ENCODE measurements around the gene ATAD3A.
"Not testable (repeated sequence)": the region's sequence is repeated elsewhere in the genome, so short reads cannot be mapped to it uniquely, and the experiment has no call there.

The ATAD3A gene

GRCh38 chr1:1490633-1491230, 21.2 kb upstream of the ATAD3A start:
- no peak for DNase-seq

DNA sequence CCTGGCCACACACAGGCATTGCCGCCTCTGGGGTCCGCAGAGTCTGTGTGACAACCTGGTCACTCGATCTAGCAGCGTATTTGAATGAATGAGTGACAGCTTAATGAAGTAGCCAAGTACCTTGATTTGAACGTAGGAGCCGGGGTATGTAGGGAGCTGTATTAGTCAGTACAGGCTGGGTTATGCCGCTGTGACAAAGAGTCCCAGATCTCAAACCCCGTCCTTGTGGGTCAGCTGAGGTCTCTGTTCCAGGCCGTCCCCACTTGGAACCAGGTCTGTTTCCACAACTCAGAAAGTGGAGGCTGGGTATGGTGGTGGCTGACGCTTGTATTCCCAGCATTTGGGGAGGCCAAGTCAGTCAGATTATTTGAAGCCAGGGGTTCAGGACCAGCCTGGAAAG, 20.4 kb upstream of the ATAD3A start:
- DNase-seq = no peak

DNA sequence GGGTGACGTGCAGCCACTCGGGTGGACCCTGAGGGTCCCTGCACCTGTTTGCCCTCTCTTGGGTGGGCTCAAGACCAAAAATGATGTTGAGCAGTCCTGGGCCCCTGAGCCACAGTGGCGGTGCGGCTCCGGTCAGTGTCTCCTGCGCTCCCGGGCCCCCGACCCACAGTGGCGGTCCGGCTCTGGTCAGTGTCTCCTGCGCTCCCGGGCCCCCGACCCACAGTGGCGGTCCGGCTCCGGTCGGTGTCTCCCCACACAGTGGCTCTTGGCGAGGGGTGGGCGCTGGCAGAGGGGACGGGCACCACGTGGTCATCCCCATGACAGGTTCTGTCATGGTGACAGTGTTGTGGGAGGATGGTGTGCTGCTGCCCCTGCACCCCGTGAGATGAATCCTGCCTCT, 17.7 kb upstream of the ATAD3A start:
- DNase-seq = not testable (repeated sequence)

GRCh38 chr1:1495461-1495975, 16.4 kb upstream of the ATAD3A start:
- DNase-seq = not testable (repeated sequence)

DNA sequence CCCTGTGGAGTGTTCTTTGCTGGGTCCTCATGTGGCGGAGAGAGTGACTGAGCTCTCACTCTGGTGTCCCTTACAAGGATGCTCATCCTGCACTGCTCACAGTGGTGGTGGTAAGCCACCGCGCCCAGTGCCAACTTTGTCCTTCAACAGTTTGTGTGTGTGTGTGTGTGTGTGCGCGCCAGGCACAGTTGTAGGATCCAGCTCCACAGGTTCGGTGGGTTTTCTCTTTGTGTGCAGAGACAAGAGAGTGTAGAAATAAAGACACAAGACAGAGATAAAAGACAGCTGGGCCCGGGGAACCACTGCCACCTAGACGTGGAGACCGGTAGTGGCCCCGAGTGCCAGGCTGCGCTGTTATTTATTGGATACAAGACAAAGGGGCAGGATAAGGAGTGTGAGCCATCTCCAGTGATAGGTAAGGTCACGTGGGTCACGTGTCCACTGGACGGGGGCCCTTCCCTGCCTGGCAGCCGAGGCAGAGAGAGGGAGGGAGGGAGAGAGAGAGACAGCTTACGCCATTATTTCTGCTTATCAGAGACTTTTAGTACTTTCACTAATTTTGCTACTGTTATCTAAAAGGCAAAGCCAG, 7.1 kb upstream of the ATAD3A start:
- DNase-seq = peak; percentile 55

DNA sequence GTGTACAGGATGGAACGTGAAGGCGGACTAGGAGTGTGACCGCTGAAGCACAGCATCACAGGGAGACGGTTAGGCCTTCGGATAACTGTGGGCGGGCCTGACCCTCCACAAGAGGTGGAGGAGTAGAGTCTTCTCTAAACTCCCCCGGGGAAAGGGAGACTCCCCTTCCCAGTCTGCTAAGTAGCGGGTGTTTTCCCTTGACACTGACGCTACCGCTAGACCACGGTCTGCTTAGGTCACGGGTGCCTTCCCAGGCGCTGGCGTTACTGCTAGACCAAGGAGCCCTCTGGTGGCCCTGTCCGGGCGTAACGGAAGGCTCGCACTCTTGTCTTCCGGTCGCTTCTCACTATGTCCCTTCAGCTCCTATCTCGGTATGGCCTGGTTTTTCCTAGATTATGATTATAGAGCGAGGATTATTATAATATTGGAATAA, 6.6 kb upstream of the ATAD3A start:
- not testable (repeated sequence) for DNase-seq

DNA sequence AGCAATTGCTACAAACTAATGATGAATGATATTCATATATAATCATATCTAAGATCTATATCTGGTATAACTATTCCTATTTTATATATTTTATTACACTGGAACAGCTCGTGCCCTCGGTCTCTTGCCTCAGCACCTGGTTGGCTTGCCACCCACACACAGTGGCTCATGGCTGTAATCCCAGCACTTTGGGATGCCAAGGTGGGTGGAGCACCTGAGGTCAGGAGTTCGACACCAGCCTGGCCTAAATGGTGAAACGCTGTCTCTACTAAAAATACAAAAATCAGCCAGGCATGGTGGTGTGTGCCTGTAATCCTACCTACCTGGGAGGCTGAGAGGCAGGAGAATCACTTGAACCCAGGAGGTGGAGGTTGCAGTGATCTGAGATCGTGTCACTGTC, 6.2 kb upstream of the ATAD3A start:
- not testable (repeated sequence) for DNase-seq

GRCh38 chr1:1507305-1507704, 4.7 kb upstream of the ATAD3A start:
- DNase-seq = no peak

DNA sequence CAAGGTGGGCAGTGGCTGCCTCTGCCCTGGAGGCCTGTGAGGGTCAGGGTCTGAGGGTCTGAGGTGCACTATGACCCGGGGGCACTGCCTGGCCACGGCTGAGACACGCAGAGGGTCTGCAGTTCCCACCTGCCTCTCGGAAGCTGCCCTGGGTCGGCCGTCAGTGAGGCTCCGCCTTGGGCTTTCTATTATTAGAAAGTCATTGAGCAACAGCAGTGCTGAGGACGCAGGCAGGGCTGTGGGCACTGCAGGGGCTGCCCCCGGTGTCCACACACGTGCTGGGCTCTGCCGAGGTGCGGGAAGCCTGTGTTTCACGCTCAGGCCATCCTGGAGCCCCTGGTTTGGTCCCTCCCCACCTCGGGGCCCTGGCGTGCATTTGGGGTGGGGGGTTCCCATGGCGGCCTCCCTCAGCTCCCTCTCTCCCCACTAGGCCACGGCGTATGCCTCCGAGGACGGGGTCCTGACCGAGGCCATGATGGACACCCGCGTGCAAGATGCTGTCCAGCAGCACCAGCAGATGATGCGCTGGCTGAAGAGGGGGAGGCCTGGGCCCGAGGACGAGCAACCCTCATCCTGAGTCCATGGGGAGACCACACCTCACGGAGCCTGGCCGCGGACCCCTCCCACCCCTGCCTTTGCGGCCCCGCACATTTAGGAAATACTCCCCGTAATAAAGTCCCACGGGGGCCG, 3.0 kb upstream of the ATAD3A start:
- DNase-seq = not testable (repeated sequence)

DNA sequence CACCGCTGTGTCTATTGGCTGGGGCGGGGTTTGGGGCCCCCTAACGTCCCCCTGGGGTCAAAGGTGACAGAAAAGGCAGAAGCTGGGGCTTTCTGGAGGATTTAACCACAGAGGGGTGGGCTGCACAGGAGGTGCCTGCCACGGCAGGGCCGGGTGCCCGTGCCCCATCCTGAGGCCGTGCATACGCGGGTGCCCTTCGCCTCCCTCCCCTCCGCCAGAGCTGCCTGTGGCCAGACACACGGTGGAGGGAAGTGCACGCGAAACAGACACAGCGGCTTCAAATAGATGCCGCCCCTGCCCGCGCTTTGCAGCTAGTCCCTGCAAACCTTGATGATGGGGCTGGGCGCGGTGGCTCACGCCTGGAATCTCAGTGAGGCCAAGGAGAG, 2.5 kb upstream of the ATAD3A start:
- DNase-seq = not testable (repeated sequence)

DNA sequence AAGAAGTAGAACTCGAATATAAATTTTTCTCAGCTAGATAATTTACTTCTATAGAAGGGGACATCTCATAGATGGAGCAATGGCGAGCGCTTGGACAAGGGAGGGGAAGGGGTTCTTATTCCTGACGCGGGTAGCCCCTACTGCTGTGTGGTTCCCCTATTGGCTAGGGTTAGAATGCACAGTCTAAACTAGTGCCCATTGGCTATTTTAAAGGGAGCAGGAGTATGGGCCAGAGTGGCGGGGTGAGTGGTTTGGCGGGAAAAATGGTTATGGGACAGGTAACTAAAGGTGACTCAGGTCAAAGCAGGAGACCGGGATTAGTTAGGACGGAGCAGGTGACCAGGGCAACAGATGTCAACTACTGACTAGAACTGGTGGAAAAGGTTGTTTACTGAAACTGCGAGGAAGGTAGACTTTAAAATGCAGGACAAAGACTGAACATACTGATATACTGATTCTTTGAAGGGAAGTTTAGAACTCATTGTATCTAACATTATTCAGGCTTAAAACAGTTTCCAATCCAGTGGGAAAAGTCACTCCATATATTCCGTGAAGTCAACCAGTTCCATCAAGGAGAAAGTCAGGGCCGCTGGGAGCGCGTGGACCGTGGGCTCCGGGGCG, 940 bp upstream of the ATAD3A start:
- DNase-seq = no peak

- not testable (repeated sequence) for DNase-seq
Observed at GRCh38 chr1:1512425-1512824, 463 bp downstream of the ATAD3A start.

DNA sequence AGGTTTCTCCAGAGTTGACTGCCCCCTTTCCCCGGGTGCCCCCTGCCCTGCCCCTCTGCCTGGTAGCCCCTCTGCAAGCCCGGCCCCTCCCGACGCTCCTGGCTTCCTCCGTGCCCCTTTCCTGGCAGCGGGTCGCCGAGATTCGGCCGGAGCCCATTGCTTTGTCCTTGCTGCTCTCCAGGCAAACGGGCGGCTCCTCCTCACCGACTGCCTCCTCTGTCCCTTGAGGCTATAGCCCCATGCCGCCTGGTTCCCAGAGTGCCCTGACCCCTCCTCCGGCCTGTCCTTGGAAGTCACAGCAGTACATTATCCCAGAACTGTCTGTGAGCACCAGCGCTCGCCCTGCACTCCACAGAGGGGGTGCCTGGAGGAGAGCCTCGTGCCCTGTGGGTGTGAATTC, 1.7 kb downstream of the ATAD3A start:
- not testable (repeated sequence) for DNase-seq

GRCh38 chr1:1514376-1514775, 2.4 kb downstream of the ATAD3A start:
- not testable (repeated sequence) for DNase-seq

GRCh38 chr1:1516923-1517322, 5.0 kb downstream of the ATAD3A start:
- not testable (repeated sequence) for DNase-seq

DNA sequence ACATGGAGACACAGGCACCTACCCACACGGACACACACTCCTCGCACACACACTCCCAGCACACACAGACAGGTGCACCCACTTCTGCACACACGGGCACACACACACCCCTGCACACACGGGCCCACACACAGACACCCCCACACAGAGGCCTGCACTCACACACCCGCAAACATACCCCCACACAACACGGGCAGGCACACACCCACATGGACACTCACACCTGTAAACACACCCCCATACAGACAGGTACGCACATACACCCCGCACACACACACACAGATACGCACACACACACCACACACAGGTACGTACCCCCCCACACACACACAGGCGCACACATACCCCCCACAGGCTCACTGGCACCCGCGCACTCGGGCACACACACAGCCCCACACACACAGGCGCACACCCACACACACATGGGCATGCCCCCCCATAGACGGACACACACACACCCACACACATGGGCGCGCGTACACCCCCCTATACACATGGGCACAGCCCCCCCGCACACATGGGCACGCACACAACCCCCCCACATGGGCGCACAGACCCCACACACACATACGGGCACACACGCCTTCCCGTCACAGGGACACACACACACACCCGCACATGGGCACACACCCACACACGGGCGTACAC, 6.1 kb downstream of the ATAD3A start:
- no peak for DNase-seq

DNA sequence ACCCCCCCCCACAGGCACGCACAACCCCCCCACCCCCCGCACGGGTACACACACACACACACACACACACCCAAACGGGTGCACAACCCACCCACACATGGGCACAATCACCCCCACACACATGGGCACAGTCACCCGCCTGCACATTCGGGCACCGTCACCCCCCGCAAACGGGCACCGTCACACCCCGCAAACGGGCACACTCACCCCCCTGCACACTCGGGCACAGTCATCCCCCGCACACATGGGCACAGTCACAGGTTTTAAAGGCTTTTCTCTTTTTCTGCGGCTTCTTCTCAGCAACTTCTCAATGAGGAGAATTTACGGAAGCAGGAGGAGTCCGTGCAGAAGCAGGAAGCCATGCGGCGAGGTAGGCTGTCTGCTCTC, 6.7 kb downstream of the ATAD3A start:
- DNase-seq = not testable (repeated sequence)

- not testable (repeated sequence) for DNase-seq
Observed at GRCh38 chr1:1519805-1520505, 8.0 kb downstream of the ATAD3A start.

GRCh38 chr1:1521331-1521730, 9.4 kb downstream of the ATAD3A start:
- DNase-seq = no peak

GRCh38 chr1:1522536-1522935, 10.6 kb downstream of the ATAD3A start:
- DNase-seq = not testable (repeated sequence)

DNA sequence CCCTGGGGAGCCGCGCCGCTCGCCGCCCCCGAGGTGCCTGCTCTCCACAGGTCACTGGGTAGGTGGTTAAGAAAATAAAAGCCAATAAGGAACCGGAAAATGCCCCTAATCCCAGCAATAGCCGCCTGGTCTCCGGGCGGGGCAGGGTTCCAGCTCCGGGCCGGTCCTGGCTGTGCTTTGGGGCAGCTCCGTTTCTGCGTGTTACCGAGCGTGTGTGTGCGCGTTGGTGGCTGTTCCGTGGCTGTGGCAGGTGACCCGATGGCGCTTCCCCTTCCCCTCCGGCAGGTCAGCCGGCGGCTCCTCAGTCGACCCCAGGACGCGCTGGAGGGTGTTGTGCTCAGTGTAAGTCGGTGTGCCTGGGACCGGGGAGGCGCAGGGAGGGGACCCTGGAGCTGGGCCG, 11.3 kb downstream of the ATAD3A start:
- DNase-seq = not testable (repeated sequence)

GRCh38 chr1:1523651-1524050, 11.7 kb downstream of the ATAD3A start:
- DNase-seq = not testable (repeated sequence)

Measured in activated CD4-positive, alpha-beta T cell treated with anti-CD3 and anti-CD28 coated beads for 1 hour (primary cell).